Hair follicle dermal papilla cell (primary cell): ENCODE data around the gene NPY. TPM values are rescaled to one million over a fixed set of nuclear protein-coding genes. Genes with fewer than 3 reads are reported as not detected.

Experiments
- total RNA-seq: library from RNA; depleted of rRNA; stranded (reverse); fragments of >200 nt; gene quantifications from 2 replicates; pipeline ENCODE4 v1.2.3, GENCODE V29; 2012

Gene NPY
- not detected in 2 replicates for total RNA-seq

GRCh38 chr7:24283897-24284698 lies at the start of gene NPY:
Gene NPY (plus strand): TSS chr7:24284190. CDS start chr7:24285241, 1,051 bp downstream.

